ENCODE measurements around the gene KLRD1. TPM values are rescaled to one million over a fixed set of nuclear protein-coding genes. Genes with fewer than 3 reads are reported as not detected.

The KLRD1 gene
- total and polyA plus RNA-seq, 2 of the 4 experiments (the other 2 are of a cell fraction): under 0.01 TPM

- Histone ChIP-seq H3K18ac (ENCODE audit: low read depth, low read length) (no peak overlapping the region), H4K91ac (ENCODE audit: insufficient read depth, low read depth, low read length) (no peak overlapping the region), H3K36me3 (ENCODE audit: control insufficient read depth, insufficient read depth, low read length) (no peaks in the 10 kb centered on the region), H3K23ac (ENCODE audit: low read depth, low read length) (no peak overlapping the region), H4K8ac (ENCODE audit: low read depth in 2 of 2, low read length in 2 of 2) (no peak overlapping the region), H3K4me2 (ENCODE audit: low read depth, low read length) (no peak overlapping the region), H4K5ac (ENCODE audit: low read depth, low read length) (no peak overlapping the region), H3K56ac (ENCODE audit: extremely low read depth, insufficient read depth, low read length) (no peak overlapping the region), H3K4me3 (ENCODE audit: insufficient read depth, low read depth, low read length) (no peak overlapping the region), H3K79me1 (ENCODE audit: low read depth in 1 of 2, low read length in 2 of 2) (no peaks in the 10 kb centered on the region), H3K27me3 (ENCODE audit: control insufficient read depth, insufficient read depth, low read length) (peaks cover 2% of the 10 kb centered on the region), H3K9ac (ENCODE audit: low read depth, low read length) (no peak overlapping the region), H2BK15ac (ENCODE audit: low read depth, low read length) (no peak overlapping the region), H2AFZ (replicated peaks; ENCODE audit: low read length, poor library complexity) (no peak overlapping the region), H2AK9ac (replicated peaks; ENCODE audit: low read depth, low read length, poor library complexity) (no peak overlapping the region), H3K27ac (ENCODE audit: insufficient read depth, low read length) (no peak overlapping the region), H4K20me1 (ENCODE audit: insufficient read depth, low read length) (no peaks in the 10 kb centered on the region), H2BK120ac (ENCODE audit: low read depth, low read length) (no peak overlapping the region), H2BK5ac (ENCODE audit: low read depth, low read length, poor library complexity, severe bottlenecking) (no peak overlapping the region), H3K9me1 (ENCODE audit: insufficient read depth, low read length) (no peaks in the 10 kb centered on the region), H2AK5ac (ENCODE audit: low read depth, low read length) (no peak overlapping the region), H3K9me3 (ENCODE audit: control insufficient read depth, insufficient read depth, low read length) (no peaks in the 10 kb centered on the region), H2BK20ac (ENCODE audit: low read depth, low read length) (no peak overlapping the region), H3K4ac (ENCODE audit: low read depth, low read length) (no peak overlapping the region), H3K14ac (replicated peaks; ENCODE audit: low read depth, low read length) (no peak overlapping the region), H3K4me1 (ENCODE audit: control insufficient read depth, insufficient read depth, low read length) (no peaks in the 10 kb centered on the region)
- ChIA-PET POLR2A (ENCODE audit: unreplicated experiment) (no interaction called here), CTCF (interaction anchor here (0.6 kb wide), 1 partner anchor 510 kb away, joined by 4 read pairs; no protein-coding TSS in a partner anchor)
- TF ChIP-seq MXI1 (IDR thresholded peaks at IDR 0.05; ENCODE audit: borderline replicate concordance, low read depth, low read length): no peak
- TF ChIP-seq NFE2L2 (IDR thresholded peaks at IDR 0.05; ENCODE audit: low read depth, low read length): no peak
- no peak for TF ChIP-seq BHLHE40 (IDR thresholded peaks at IDR 0.05; ENCODE audit: low read depth, low read length)
- TF ChIP-seq, protein P1, sequence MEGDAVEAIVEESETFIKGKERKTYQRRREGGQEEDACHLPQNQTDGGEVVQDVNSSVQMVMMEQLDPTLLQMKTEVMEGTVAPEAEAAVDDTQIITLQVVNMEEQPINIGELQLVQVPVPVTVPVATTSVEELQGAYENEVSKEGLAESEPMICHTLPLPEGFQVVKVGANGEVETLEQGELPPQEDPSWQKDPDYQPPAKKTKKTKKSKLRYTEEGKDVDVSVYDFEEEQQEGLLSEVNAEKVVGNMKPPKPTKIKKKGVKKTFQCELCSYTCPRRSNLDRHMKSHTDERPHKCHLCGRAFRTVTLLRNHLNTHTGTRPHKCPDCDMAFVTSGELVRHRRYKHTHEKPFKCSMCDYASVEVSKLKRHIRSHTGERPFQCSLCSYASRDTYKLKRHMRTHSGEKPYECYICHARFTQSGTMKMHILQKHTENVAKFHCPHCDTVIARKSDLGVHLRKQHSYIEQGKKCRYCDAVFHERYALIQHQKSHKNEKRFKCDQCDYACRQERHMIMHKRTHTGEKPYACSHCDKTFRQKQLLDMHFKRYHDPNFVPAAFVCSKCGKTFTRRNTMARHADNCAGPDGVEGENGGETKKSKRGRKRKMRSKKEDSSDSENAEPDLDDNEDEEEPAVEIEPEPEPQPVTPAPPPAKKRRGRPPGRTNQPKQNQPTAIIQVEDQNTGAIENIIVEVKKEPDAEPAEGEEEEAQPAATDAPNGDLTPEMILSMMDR (conservative IDR thresholded peaks at IDR 0.05; ENCODE audit: low read depth, low read length): no peak
- TF ChIP-seq, protein P2, sequence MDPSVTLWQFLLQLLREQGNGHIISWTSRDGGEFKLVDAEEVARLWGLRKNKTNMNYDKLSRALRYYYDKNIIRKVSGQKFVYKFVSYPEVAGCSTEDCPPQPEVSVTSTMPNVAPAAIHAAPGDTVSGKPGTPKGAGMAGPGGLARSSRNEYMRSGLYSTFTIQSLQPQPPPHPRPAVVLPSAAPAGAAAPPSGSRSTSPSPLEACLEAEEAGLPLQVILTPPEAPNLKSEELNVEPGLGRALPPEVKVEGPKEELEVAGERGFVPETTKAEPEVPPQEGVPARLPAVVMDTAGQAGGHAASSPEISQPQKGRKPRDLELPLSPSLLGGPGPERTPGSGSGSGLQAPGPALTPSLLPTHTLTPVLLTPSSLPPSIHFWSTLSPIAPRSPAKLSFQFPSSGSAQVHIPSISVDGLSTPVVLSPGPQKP (IDR thresholded peaks at IDR 0.05; ENCODE audit: borderline replicate concordance, low read depth, low read length): no peak
- TF ChIP-seq MAZ (IDR thresholded peaks at IDR 0.05; ENCODE audit: borderline replicate concordance, low read depth, low read length): no peak
- TF ChIP-seq RAD21 (IDR thresholded peaks at IDR 0.05; ENCODE audit: low read length): no peak
- no peak for TF ChIP-seq MAFK (IDR thresholded peaks at IDR 0.05; ENCODE audit: low read depth, low read length)
- TF ChIP-seq RCOR1 (IDR thresholded peaks at IDR 0.05; ENCODE audit: insufficient replicate concordance, low read length): no peak
- no peak for TF ChIP-seq POLR2A (IDR thresholded peaks at IDR 0.05; ENCODE audit: low read depth, low read length)
- TF ChIP-seq, protein P3, sequence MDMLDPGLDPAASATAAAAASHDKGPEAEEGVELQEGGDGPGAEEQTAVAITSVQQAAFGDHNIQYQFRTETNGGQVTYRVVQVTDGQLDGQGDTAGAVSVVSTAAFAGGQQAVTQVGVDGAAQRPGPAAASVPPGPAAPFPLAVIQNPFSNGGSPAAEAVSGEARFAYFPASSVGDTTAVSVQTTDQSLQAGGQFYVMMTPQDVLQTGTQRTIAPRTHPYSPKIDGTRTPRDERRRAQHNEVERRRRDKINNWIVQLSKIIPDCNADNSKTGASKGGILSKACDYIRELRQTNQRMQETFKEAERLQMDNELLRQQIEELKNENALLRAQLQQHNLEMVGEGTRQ (IDR thresholded peaks at IDR 0.05; ENCODE audit: low read depth, low read length): no peak
- TF ChIP-seq CHD1 (IDR thresholded peaks at IDR 0.05; ENCODE audit: low read depth, low read length): no peak
- TF ChIP-seq RFX5 (IDR thresholded peaks at IDR 0.05; ENCODE audit: low read depth, low read length): no peak
- dilution Hi-C loops (cut with HindIII; ENCODE audit: low sequenced_read_pairs, unreplicated experiment) (no loop called here), intact Hi-C loops (cut with micrococcal nuclease) (no loop called here), in situ Hi-C loops (cut with MboI; ENCODE audit: low sequenced_read_pairs) (no loop called here)
- BruUV-seq (replicated peaks): no TSS peak
- WGBS, 2 experiments (ENCODE audit: extremely low coverage in 2 of 2, insufficient read length in 1 of 2): no CpG with 5 or more reads among the region's 1 CpG
- DNase-seq (no peak), ATAC-seq (ENCODE audit: low read depth) (no peak)
Measured at GRCh38 chr12:10341892-10342509, 34.3 kb downstream of the KLRD1 start.
